ENCODE measurements around the gene TGFA. TPM values are rescaled to one million over a fixed set of nuclear protein-coding genes. Genes with fewer than 3 reads are reported as not detected.

The TGFA gene
- total RNA-seq, 1 experiment from 2014 or later, result 0.64 TPM

- DNase-seq (ENCODE audit: extremely low read depth, low read depth), result no peak
Observed at GRCh38 chr2:70501728-70502127, 51.9 kb downstream of the TGFA start.

DNA sequence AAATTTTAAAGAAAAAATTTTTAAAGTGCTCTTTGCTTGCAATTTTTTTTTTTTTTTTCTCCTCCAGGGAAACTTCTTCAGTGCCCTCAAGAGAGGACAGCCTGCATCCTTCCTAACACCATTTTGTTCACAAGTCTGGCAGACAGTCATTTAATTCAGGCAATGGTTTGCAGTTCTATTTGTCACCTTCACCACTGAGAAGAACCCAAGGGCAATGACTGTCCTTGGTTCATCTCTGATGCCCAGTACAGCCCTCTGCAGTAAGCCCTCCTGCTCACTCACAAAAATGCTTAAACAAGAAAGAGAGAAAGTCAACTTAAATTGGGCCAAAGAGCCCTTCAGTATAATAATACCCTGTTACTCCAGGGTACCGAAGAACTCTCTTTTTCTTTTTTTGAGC, 52.4 kb downstream of the TGFA start:
- no peak for DNase-seq (ENCODE audit: extremely low read depth, low read depth)

GRCh38 chr2:70499253-70499652, 54.4 kb downstream of the TGFA start:
- no peak for DNase-seq (ENCODE audit: extremely low read depth, low read depth)

DNA sequence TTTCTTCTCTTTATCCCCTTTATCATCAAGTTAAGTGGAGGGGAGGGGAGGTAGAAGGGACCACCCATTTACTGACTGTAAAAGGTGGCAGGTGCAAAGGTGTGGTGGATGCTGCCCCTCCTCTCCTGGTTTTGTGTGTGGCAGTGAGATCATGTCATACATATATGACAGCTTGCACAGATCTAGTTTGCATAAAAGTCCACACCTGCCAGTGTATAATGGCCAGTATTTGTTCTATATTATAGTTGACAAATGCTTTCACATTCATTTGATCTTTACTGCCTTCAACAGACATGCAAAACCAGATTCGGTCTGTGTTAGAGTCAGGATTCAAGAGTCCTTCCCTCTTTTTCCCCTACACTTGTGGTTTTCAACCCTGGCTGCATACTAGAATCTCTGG, 55.1 kb downstream of the TGFA start:
- DNase-seq (ENCODE audit: extremely low read depth, low read depth), result no peak

- peak; percentile 1 for DNase-seq (ENCODE audit: extremely low read depth, low read depth)
Observed at GRCh38 chr2:70498054-70498453, 55.6 kb downstream of the TGFA start.

DNA sequence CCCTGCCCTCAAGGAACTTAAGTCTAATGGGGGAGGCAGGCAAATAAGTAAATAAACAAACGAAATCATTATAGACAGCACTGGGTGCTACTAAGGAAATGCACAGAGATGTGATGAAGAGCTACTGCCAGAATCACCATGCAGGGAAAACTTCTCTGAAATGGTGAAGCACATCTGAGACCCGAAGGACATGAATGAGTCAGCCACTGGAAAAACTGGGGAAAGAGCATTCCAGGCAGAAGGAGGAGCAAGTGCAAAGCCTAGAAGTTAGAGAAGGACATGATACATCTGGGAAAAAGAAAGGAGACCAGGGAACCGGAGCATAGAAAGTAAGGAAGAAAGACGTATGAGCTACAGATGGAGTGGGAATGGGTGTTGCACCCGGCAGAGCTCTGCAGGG, 56.8 kb downstream of the TGFA start:
- DNase-seq (ENCODE audit: extremely low read depth, low read depth), result no peak

DNA sequence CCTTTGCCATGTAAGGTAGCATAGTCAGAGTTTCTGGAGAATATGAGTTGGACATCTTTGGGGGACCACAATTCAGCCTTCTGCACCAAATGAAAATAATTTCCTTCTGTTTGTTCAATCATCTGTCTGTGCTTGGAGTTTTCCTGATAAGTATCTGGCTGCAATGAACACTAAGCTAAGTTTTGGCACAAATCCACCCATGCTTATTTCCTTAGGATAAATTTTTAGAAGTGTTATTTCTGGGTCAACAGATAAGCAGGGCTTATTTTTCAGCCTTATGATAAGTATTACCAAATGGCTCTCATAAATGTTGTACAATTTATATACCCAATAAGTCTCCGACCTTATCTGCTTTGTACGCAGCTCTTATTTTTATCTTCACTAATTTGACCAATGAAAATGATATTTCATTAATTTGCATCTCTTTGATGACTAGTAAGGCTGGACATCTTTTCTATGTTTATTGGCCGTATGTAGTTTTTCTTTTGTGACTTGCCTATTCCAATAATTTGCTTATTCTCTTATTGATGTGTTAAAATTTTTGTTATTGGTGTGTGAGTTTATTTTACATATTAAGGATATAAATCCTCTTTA, 59.2 kb downstream of the TGFA start:
- no peak for DNase-seq (ENCODE audit: extremely low read depth, low read depth)

GRCh38 chr2:70490381-70490780, 63.2 kb downstream of the TGFA start:
- no peak for DNase-seq (ENCODE audit: extremely low read depth, low read depth)

DNA sequence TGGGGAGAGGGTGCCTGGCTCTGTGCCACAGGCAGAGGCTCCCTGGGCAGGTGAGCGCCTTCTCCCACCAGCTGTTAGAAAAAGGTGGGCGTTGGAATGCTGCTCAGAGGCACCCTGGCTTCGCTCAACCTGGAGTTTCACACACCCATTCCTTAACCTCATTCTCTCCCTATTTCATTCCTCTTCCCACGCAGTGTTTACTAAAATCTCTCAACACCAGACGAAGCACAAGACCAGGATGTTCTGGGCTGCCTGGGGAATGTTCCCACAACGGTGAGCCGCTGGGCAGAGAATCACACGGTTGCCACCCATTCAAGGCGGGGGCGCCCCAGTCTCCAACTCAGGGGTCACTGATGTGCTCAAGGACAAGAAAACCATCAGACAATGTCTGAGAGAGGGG, 64.5 kb downstream of the TGFA start:
- no peak for DNase-seq (ENCODE audit: extremely low read depth, low read depth)

DNA sequence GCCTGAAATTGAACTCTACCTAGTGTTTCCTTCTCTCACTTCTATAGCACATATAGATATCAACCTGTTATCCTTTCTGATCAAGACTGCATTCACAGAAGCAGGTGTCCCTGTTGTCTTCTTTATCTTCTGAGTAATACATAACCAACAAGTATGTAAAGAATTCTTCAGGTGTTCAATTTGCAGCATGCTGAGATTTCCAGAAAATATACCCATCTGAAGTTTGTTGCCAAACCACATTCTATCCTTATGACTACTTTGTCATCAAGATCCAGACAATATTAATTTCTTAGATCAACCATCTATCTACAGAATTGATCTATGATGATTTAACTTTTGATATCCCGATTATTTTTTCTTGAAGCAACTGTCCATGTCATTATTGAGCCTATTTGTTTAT, 69.5 kb downstream of the TGFA start:
- DNase-seq (ENCODE audit: extremely low read depth, low read depth), result no peak

- DNase-seq (ENCODE audit: extremely low read depth, low read depth), result no peak
Observed at GRCh38 chr2:70482401-70482800, 71.2 kb downstream of the TGFA start.

- DNase-seq (ENCODE audit: extremely low read depth, low read depth), result no peak
Observed at GRCh38 chr2:70480468-70480867, 73.2 kb downstream of the TGFA start.

DNA sequence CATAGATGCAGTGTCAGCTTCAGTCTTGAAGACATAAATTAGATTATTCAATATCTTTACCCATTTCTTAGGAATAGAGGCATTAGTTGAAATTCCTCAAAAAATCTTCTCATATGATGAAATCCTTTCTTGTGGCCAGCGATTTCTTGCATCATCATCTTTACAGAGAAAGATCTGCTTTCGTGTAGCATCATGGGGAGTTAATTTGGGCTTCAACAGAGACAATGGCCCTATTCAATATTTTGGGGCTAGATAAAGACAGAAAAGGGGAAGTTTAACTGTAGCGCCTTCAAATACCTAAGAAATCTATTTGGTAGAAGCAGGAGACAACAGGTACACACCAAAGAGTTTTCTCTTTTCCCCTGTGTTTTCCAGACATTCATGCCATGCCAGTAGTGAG, 73.8 kb downstream of the TGFA start:
- DNase-seq (ENCODE audit: extremely low read depth, low read depth), result no peak

- no peak for DNase-seq (ENCODE audit: extremely low read depth, low read depth)
Observed at GRCh38 chr2:70477441-70477844, 76.2 kb downstream of the TGFA start.

DNA sequence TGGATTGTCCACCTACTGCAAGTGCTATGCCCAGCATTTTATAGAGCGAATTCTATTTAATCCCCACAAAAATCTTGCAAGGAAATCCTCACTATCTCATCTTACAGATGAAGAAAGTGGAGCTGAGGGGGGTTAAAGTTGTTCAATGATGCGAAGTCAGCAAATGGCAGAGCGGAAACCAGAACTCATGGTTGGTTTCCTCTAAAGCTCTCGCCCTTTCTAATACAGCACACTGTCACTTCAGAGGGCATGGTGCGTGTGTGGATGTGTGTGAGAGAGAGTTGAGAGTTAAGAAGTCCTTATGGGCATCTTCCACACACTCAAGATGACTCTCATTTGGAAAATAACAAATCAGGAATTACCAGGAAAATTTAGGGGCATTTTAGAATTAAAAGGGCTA, 78.4 kb downstream of the TGFA start:
- no peak for DNase-seq (ENCODE audit: extremely low read depth, low read depth)

GRCh38 chr2:70474256-70474848, 79.3 kb downstream of the TGFA start:
- no peak for DNase-seq (ENCODE audit: extremely low read depth, low read depth)

DNA sequence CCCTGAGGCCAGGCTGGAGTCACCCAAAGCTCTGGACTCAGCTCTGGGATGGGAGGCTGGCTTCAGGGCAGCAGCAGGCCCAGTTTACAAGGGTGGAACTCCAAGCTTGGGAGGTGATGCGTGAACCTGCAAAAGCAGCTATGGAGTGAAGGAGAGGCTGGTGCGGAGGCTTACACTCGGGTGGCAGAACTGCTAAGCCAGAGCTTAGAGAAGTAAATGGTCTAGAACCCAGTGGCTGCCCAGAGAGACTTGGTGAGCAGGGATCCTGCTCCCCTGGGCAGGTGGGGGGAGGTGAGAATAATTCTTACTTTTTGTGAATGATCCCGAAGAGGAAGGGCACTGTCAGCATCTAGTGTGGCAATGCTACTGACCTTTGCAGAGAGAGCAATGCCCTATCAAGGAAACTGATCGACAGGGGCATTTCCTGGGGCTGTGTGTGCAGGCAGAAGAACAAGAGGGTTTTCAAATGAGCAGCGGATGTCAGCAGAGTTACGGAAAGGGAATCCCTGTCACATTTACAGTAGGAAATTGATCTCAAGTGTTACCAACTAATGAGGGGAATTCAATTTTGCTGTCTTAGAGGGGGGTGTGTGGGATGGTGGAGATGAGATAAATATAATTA, 80.4 kb downstream of the TGFA start:
- no peak for DNase-seq (ENCODE audit: extremely low read depth, low read depth)

DNA sequence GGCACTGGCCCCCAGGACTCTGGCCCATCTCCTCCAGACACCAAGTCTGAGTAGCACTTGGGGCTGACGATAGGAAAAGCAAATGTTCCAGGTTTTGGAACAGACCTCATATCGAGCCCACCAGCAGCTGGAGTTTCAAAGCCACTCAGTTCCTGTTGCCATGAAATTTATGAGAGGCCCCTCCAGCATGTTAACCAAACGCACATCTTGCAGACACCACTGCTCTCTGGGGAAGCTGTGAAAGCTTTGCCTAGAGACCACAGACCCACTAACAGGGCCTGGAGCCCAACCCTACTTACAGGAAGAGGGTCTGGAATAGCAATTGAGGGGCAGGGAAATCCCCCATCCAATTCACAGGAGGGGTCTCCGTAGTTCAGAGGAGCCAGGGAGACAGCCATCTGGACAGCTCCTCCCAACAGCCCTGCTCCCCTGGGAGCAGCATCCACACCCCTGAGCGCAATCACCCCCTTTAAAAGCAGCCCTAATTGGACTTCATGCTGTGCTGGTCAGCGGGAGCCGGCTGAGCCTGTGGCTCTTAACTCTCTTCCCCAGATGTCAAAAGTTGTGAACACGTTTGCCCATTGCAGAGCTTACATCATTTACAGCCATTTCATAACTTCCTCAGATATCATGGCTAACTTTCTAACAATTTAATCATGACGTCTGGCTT, 81.3 kb downstream of the TGFA start:
- DNase-seq (ENCODE audit: extremely low read depth, low read depth), result no peak

DNA sequence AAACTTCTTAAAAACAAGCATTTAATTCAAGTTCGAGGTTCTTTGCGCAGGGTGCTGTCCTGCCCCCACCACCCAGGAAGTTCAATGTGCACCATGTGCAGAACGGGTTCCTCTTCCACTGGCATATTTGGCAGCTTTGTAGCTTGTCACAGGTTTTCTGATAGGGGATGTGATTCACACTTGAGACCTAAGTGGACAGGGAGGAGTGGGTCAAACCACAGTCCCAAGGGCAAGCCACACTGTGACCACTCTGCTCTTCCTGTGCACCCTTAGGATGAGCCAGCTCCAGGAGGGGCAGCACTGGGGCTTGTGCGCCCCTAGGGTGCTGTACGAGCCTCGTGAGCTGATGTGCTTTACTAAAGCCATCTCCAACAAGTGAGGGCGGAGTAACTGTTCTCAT, 82.5 kb downstream of the TGFA start:
- DNase-seq (ENCODE audit: extremely low read depth, low read depth), result no peak

DNA sequence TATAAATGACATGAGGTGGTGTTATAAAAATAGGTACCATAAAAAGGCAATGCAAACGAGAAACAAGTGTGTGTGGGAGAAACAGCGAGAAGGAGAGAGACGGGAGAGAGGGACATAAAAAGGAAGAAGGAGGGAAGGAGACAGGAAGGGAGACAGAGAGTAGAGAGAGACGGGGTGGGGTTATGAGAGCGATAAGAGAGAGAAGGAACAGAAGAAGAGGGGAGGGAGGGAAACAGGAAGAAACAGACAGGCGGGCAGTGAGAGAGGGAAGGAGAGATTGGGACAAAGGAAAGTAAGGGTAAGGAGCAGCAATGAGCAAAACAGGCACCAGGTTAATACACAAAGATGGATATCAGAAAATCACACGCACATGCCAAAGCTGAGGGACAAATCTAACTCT, 83.7 kb downstream of the TGFA start:
- no peak for DNase-seq (ENCODE audit: extremely low read depth, low read depth)

DNA sequence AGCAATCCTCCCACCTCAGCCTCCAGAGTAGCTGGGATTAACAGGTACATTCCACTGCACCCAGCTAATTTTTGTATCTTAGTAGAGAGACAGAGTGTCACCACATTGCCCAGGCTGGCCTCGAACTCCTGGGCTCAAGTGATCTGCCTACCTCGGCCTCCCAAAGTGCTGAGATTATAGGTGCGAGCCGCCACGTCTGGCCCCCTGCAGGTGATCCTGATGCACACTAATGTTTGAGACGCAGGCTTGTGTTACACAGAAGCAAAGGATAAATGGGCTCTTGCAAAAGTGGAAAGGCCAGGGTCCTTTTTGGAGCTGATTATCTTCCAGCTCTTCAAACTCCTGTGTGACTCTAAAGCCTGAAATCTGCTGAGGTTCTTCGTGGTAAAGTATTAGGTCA, 84.2 kb downstream of the TGFA start:
- no peak for DNase-seq (ENCODE audit: extremely low read depth, low read depth)

DNA sequence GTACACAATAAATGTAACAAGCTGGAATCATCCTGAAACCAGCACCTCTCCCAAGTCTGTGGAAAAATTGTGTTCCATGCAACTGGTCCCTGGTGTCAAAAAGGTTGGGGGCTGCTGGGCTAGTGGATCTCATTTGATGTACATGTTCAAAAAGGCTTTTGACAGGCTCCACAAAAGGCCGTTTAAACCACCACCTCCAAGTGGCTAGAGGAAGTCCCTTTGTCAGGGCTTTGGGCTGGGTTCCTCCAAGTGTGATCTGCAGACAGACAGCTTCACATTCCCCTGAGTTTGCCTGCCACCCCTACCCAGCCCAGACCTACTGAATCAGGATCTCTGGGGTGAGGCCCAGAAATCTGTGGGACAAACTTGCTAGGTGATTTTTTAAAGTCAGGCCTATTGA, 84.7 kb downstream of the TGFA start:
- no peak for DNase-seq (ENCODE audit: extremely low read depth, low read depth)
